GM18499 (cell line): ENCODE results near the gene RAB3GAP2.
"Not testable (repeated sequence)": the region's sequence is repeated elsewhere in the genome, so short reads cannot be mapped to it uniquely, and the experiment has no call there.

Source experiments
- ATAC-seq: cut with Tn5 transposase; IDR thresholded peaks from one replicate; pipeline ENCODE4 v1.9.1; 2021; ENCODE audit warnings: moderate number of reproducible peaks; ENCODE audit not compliant: insufficient read depth, unreplicated experiment

The RAB3GAP2 gene

DNA sequence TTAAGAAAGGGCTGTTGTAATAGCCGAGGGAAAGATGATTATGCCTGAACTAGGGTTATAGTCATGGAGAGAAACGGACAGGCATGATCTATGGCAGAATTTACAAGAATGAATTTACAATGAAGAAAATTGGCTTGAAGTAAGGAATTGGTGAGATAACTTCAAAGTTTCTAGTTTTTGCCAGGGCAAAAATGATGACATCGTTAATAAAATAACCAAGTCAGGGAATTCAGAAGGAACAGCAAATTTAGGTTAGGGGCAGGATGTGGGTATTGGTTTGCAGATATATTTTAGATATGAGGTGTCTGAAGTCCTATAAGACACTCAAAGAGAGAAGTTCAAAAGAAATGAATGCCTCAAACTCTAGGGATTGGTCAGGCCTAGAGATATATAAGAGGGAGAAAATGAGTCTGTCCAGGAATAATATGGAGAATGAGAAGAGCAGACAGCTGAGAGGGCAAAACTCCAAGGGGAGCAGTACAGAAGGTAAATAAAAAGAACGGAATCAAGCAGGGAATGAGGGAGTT is 115.6 kb downstream of the RAB3GAP2 start:
- no peak for ATAC-seq

DNA sequence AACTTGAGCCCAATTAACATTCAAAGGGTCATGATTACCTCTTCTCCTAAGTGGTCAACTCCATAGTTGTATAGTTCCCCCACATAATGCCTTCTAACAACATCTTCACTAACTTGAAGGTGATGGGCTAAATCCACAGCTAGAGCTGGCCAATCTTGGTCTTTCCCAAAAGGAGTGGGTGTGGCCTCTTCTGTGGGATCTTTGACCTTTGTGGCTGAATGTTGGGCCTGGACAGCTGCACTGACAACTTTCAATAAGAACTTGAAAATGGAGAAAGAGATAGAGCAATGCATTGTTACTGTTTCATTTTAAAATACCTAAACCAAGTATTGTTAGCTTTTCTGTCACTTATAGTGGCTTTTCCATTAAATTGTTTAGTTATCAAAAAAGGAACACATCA is 119.1 kb downstream of the RAB3GAP2 start:
- ATAC-seq, result no peak

- no peak for ATAC-seq
Measured at GRCh38 chr1:220151454-220151853, 120.8 kb downstream of the RAB3GAP2 start.

- no peak for ATAC-seq
Measured at GRCh38 chr1:220149742-220150141, 122.5 kb downstream of the RAB3GAP2 start.

DNA sequence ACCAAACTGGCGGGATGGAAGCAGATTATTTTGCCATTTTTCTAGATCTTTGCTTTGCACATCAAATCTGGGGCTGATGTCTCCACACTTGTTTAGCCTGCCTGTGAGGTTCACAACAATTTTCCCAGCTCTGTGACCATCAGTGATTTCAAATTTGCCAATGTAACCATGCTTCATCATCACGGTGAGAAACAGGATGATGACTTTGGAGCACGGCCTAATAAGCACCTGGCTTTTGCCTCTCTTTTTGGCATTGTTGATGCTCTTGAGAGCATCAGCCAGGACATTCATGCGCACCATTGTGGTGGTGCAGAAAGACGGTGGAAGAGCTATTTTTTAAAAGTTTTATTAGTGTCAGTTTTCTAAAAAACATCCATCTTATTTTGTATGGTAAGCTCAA is 128.2 kb downstream of the RAB3GAP2 start:
- ATAC-seq, result no peak

DNA sequence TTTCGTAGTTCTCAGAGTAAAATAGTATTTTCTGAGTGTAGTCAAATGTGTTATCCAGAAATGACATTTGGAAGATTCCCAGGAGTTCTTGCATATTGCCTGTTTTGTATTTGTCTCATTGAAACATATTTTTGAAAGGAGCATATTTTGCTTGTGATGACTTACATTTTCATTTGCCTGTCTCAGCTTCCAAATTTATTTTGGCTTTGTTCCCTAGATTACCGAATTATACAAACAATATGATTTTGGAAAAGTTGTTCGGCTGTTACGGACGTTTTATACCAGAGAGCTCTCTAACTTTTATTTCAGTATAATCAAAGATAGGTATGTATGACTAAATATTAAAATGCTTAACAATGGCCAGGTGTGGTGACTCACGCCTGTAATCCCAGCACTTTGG is 132.3 kb downstream of the RAB3GAP2 start:
- no peak for ATAC-seq

- no peak for ATAC-seq
Measured at GRCh38 chr1:220137019-220137786, 135.1 kb downstream of the RAB3GAP2 start.

DNA sequence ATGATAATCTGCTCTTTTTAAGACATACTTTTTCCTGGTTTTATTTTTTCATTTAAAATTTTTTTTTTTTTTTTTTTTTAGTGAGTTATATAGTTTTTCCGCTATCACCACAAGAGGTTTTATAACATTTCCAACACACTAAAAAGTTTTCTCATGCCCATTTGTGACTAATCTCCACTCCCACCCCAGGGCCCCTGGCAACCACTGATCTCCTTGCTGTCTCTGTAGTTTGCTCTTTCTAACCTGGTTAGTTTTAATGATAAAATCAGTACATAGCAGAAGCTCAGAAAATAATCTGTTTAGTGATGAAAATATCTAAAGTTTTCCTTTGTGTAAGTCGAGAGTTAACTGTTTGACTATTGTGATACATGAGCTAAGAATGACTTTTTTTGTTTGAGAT is 136.5 kb downstream of the RAB3GAP2 start:
- ATAC-seq, result no peak

- no peak for ATAC-seq
Measured at GRCh38 chr1:220129479-220130210, 142.6 kb downstream of the RAB3GAP2 start.

DNA sequence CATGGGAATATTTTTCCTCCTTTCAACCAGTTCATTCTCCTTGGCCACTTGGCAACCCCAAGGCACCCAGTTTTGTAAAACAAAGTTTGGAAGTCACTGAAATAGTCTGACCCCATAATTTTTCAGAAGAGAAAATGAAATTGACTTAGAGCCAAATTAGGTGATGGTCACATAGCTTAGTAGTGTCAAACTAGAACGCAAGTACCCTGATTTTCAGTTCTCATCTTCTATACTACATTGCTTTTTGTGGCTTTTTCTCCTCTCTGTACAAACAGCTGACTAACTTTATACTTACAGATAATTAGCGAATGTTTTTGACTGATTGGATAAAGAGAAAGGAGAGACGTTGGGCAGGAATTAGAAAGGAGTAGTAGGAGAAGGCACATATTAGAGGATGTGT is 145.2 kb downstream of the RAB3GAP2 start:
- ATAC-seq, result no peak

- ATAC-seq, result no peak
Measured at GRCh38 chr1:220124542-220124941, 147.7 kb downstream of the RAB3GAP2 start.

GRCh38 chr1:220123889-220124288 is 148.4 kb downstream of the RAB3GAP2 start:
- ATAC-seq, result no peak

- ATAC-seq, result no peak
Measured at GRCh38 chr1:220123066-220123465, 149.2 kb downstream of the RAB3GAP2 start.

DNA sequence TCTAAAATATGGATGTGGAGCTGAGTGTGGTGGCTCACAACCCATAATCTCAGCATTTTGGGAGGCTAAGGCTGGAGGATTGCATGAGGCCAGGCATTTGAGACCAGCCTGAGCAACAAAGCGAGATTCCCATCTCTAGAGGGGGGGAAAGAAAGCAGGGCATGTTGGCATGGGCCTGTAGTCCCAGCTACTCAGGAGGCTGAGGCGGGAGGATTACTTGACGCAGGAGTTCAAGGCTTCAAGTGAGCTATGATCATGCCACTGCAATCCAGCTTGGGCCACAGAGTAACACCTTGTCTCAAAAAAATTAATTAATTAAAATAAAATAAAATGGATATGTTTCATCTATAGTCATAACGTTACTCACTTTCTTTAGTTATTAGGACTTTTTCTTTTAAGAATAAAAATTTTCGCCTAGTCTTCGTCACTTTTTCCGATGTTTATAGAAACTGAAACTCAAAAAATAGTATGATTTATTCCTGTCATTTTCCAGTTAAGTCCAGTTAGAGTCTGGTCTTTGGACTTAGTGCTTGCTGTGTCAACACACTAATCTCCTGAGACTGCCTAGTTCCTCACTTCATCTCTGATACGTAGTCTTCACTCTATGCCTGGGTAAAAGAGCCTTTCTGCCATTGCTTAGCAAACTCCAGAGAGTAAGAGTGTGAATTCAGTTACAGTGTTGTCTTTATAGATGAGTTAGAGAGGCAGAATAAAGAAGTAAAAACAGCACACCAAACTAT is 150.3 kb downstream of the RAB3GAP2 start:
- no peak for ATAC-seq

DNA sequence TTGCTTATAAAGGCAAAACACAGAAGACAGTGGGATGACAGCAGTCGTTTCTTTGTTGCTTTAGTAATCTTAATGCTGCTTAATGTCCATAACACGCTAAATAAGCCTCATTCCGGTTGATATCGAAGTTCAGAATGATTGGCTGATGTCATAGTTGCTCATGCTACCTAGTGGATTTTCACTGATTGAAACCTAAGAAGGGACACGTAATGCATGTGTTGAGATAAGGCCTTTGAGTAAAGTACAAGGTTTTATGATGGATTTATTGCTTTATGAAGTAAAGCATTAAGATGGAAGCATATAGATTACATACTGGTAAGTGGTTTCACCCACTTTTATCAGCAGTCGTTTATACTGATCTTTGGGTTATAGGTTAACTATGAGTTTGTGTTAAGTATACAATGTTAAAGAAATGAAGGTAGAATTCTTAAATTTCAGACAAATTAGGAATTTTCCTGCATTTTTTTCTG is 153.2 kb downstream of the RAB3GAP2 start:
- no peak for ATAC-seq

DNA sequence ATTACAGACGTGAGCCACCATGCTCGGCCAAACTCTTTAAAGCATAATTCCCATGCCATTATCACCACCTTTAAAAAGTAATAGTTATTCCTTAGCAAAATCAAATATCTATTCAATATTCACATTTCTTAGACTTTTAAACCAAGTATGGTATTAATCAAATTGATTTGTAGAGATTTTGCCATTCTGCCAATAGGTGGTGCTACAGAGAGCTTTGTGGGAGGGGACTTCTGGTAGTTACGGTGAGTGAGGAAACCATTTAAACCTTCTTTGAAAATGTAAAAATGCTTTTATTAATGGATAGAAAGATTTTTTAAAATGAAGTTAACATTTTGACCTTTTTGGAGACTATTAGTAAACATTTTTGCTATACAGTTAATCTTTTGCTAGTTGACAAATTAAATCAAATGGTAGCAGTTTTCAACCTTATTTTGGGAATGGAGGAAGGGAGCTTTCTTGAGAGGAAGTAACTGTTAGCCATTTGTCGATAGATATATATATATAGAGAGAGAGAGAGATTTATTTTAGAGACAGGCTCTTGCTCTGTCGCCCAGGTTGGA is 159.0 kb downstream of the RAB3GAP2 start:
- ATAC-seq, result no peak

- not testable (repeated sequence) for ATAC-seq
Measured at GRCh38 chr1:220112600-220112999, 159.7 kb downstream of the RAB3GAP2 start.

DNA sequence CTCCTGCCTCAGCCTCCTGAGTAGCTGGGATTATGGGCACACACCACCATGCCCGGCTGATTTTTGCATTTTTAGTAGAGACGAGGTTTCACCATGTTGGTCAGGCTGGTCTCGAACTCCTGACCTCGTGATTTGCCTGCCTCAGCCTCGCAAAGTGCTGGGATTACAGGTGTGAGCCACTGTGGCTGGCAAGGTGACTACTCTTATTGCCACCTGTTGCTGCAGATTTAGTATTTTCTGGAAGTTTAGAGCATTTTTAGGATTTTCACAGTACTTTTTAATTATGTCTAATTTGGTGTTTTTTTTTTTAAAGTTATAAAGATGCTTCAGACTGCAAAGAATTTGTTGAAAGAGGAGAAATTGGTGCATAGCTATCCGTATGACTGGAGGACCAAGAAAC is 161.8 kb downstream of the RAB3GAP2 start:
- ATAC-seq, result not testable (repeated sequence)

DNA sequence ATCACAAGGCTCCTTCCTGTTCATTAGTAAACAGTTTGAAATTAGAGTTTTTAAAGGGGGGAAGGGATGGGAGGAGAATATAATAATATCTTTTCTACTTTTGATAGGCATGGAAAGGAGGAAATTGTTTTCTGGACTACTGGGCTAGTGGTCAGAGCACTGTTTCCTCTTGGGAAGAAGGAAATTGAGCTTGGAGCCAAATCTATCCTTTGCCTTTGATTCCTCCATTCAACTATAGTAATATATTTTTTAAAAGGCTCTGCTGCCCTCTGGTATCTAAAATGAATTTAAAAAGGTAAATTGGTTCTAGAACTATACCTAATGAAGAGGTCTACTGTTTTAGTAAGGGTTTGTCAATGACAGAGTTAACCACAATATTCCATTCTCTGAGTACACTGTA is 172.4 kb downstream of the RAB3GAP2 start:
- no peak for ATAC-seq
